SK-N-SH (cell line): ENCODE results near the gene BBS4. TPM values are rescaled to one million over a fixed set of nuclear protein-coding genes. Genes with fewer than 3 reads are reported as not detected.

Experiments
- CTCF ChIA-PET: fragments of 300-600, 350-600 bp; formaldehyde crosslinking; extraction: SDS; loops from one replicate; lab custom pipeline; 2021; lab: Yijun Ruan, JAX
- POLR2A ChIA-PET: fragments of 350-600 bp; sonication (Branson Sonifier 250); formaldehyde crosslinking; extraction: SDS; loops from one replicate; lab custom pipeline; 2020; ENCODE audit warnings: antibody characterized with exemption, inconsistent platforms; lab: Yijun Ruan, JAX
- DNase-seq: peaks from one replicate; pipeline ENCODE4 v3.0.0; 2012
- H2AFZ ChIP-seq: fragments of 200-600 bp; sonication (generic); 2 replicates; pipeline ENCODE4 v1.8.1; 2016; ENCODE audit warnings: antibody characterized with exemption, mild to moderate bottlenecking, low read depth
- H3F3A ChIP-seq: fragments of 200-600 bp; sonication (generic); replicated peaks from 2 replicates; pipeline ENCODE3; 2016; ENCODE audit warnings: antibody characterized with exemption, mild to moderate bottlenecking; ENCODE audit not compliant: insufficient read depth
- H3K27ac ChIP-seq, 2 experiments: fragments of 200-500 bp in 1 of 2; fragments of 200-600 bp in 1 of 2; sonication (Bioruptor generic) in 1 of 2; sonication (generic), shearing (Covaris generic) in 1 of 2; 2 replicates each; pipeline versions ENCODE4 v1.5.1 to v1.6.1; 2014 to 2016; ENCODE audit warnings: low read depth in 2 of 2, inconsistent platforms in 1 of 2, low read length in 1 of 2, mild to moderate bottlenecking in 1 of 2, mixed read lengths in 1 of 2
- H3K27me3 ChIP-seq: fragments of 200-600 bp; sonication (generic), shearing (Covaris generic); 2 replicates; pipeline ENCODE4 v1.6.1; 2016; ENCODE audit warnings: mixed run types; ENCODE audit not compliant: insufficient read depth
- H3K36me3 ChIP-seq, 2 experiments: fragments of 200-500 bp in 1 of 2; fragments of 200-600 bp in 1 of 2; sonication (Bioruptor generic) in 1 of 2; sonication (generic) in 1 of 2; replicated peaks in 1 of 2; 2 replicates each; pipeline versions ENCODE3 to v1.5.1; 2014 to 2016; ENCODE audit warnings: low read length in 1 of 2, mild to moderate bottlenecking in 1 of 2; ENCODE audit not compliant: insufficient read depth in 2 of 2, control insufficient read depth in 1 of 2
- H3K4me1 ChIP-seq, 2 experiments: fragments of 200-500 bp in 1 of 2; fragments of 200-600 bp in 1 of 2; sonication (Bioruptor generic) in 1 of 2; sonication (generic), shearing (Covaris generic) in 1 of 2; 2 replicates each; pipeline versions ENCODE4 v1.5.1 to v1.6.1; 2014 to 2016; ENCODE audit warnings: low read depth in 1 of 2, low read length in 1 of 2, mixed run types in 1 of 2; ENCODE audit not compliant: insufficient read depth in 2 of 2, control insufficient read depth in 1 of 2
- H3K4me2 ChIP-seq: fragments of 200-600 bp; sonication (generic), shearing (Covaris generic); 2 replicates; pipeline ENCODE4 v1.6.1; 2017; ENCODE audit warnings: mixed run types
- H3K4me3 ChIP-seq, 2 experiments: fragments of 200-500 bp in 1 of 2; fragments of 200-600 bp in 1 of 2; sonication (Bioruptor generic) in 1 of 2; sonication (generic), shearing (Covaris generic) in 1 of 2; 2 replicates each; pipeline versions ENCODE4 v1.5.1 to v1.8.1; 2014 to 2016; ENCODE audit warnings: low read depth in 2 of 2, inconsistent platforms in 1 of 2, low read length in 1 of 2, mild to moderate bottlenecking in 1 of 2, mixed read lengths in 1 of 2, moderate library complexity in 1 of 2
- H3K79me2 ChIP-seq: fragments of 200-600 bp; sonication (generic); 2 replicates; pipeline ENCODE4 v1.8.1; 2017; ENCODE audit warnings: mild to moderate bottlenecking; ENCODE audit not compliant: insufficient read depth
- H3K9ac ChIP-seq: fragments of 200-600 bp; sonication (generic); 2 replicates; pipeline ENCODE4 v1.6.1; 2017; ENCODE audit warnings: mixed run types
- H3K9me2 ChIP-seq: fragments of 200-600 bp; sonication (generic); 2 replicates; pipeline ENCODE4 v1.6.1; 2017; ENCODE audit warnings: mixed run types
- H3K9me3 ChIP-seq: fragments of 200-600 bp; sonication (generic); 2 replicates; pipeline ENCODE4 v1.6.1; 2017; ENCODE audit warnings: mixed run types, mild to moderate bottlenecking, moderate library complexity
- H4K20me1 ChIP-seq: fragments of 200-600 bp; sonication (generic); 2 replicates; pipeline ENCODE4 v1.6.1; 2017; ENCODE audit warnings: mild to moderate bottlenecking, mixed run types; ENCODE audit not compliant: insufficient read depth
- EP300 ChIP-seq, 2 experiments: IDR thresholded peaks; 2 replicates each; pipeline versions ENCODE4 v1.4.0 to v1.6.1; 2012; ENCODE audit warnings: borderline replicate concordance in 1 of 2, low read depth in 1 of 2, low read length in 1 of 2
- EZH2phosphoT487 ChIP-seq: fragments of 200-600 bp; sonication (generic); IDR thresholded peaks from 2 replicates; pipeline ENCODE4 v1.6.1; 2017; ENCODE audit warnings: low read depth, mixed run types, mild to moderate bottlenecking, antibody characterized with exemption, moderate library complexity, borderline replicate concordance
- FOSL2 ChIP-seq: IDR thresholded peaks from 2 replicates; pipeline ENCODE4 v1.4.0; 2012; ENCODE audit warnings: low read depth, mild to moderate bottlenecking, moderate library complexity, borderline replicate concordance
- FOXM1 ChIP-seq: IDR thresholded peaks from 2 replicates; pipeline ENCODE4 v1.4.0; 2012; ENCODE audit warnings: low read depth, mild to moderate bottlenecking
- GATA2 ChIP-seq: sonication (generic); formaldehyde crosslinking; IDR thresholded peaks from 2 replicates; pipeline ENCODE4 v1.5.0; 2020; ENCODE audit warnings: mild to moderate bottlenecking, missing genetic modification reagents
- POLR2AphosphoS5 ChIP-seq: IDR thresholded peaks from 2 replicates; pipeline ENCODE4 v1.6.1; 2012; ENCODE audit warnings: low read depth, low read length
- RAD21 ChIP-seq: IDR thresholded peaks from 2 replicates; pipeline ENCODE4 v1.6.1; 2012; ENCODE audit warnings: mild to moderate bottlenecking, low read length
- RCOR1 ChIP-seq: fragments of 150-350 bp; IDR thresholded peaks from 2 replicates; pipeline ENCODE4 v1.6.1; 2017; ENCODE audit warnings: antibody characterized with exemption, low read length
- REST ChIP-seq: IDR thresholded peaks from 2 replicates; pipeline ENCODE4 v1.6.1; 2012; ENCODE audit warnings: mild to moderate bottlenecking, low read depth, low read length, moderate library complexity
- RFX5 ChIP-seq: IDR thresholded peaks from 2 replicates; pipeline ENCODE4 v1.6.1; 2012; ENCODE audit warnings: mild to moderate bottlenecking, improper control_type of control experiment, low read length
- RXRA ChIP-seq: IDR thresholded peaks from 2 replicates; pipeline ENCODE4 v1.4.0; 2012; ENCODE audit warnings: low read depth, mild to moderate bottlenecking, borderline replicate concordance
- SIN3A ChIP-seq: IDR thresholded peaks from 2 replicates; pipeline ENCODE4 v1.6.1; 2012; ENCODE audit warnings: low read depth, mild to moderate bottlenecking, low read length, moderate library complexity, borderline replicate concordance
- SMC3 ChIP-seq: IDR thresholded peaks from 2 replicates; pipeline ENCODE4 v1.6.1; 2012; ENCODE audit warnings: low read depth, low read length, improper control_type of control experiment
- TAF1 ChIP-seq: IDR thresholded peaks from 2 replicates; pipeline ENCODE4 v1.6.1; 2012; ENCODE audit warnings: low read depth, mild to moderate bottlenecking, low read length, moderate library complexity, borderline replicate concordance
- TCF12 ChIP-seq: IDR thresholded peaks from 2 replicates; pipeline ENCODE4 v1.4.0; 2012
- TEAD4 ChIP-seq: IDR thresholded peaks from 2 replicates; pipeline ENCODE4 v1.4.0; 2012; ENCODE audit warnings: mild to moderate bottlenecking, borderline replicate concordance; ENCODE audit not compliant: insufficient read depth
- USF1 ChIP-seq: IDR thresholded peaks from 2 replicates; pipeline ENCODE4 v1.4.0; 2012; ENCODE audit warnings: low read depth, borderline replicate concordance
- USF2 ChIP-seq: fragments of 150-350 bp; IDR thresholded peaks from 2 replicates; pipeline ENCODE4 v1.6.1; 2017; ENCODE audit warnings: antibody characterized with exemption, low read length, low read depth, borderline replicate concordance
- WGBS: methylation state at CpG from one replicate; pipeline ENCODE4 v1.1.6; 2017; ENCODE audit warnings: low lambda C conversion rate; 5-methylcytosine and 5-hydroxymethylcytosine counted together
- polyA plus RNA-seq, 3 experiments: library from polyadenylated mRNA; depleted of rRNA; stranded (reverse); fragments of >200 nt; gene quantifications; 2 replicates each; pipeline ENCODE4 v1.2.3, GENCODE V29; 2012

The BBS4 gene
- polyA plus RNA-seq, 1 of the 3 experiments (the other 2 are of a cell fraction), result 18.5 TPM

GRCh38 chr15:72766025-72766424 is 80.0 kb downstream of the BBS4 start:
- peaks cover 48% of the 10 kb centered on the region for H3K79me2 ChIP-seq
- POLR2A ChIA-PET, result interaction anchor here (0.8 kb wide), 1 partner anchor 10 kb away, joined by 3 read pairs; no protein-coding TSS in a partner anchor
- DNase-seq, result no peak

More at GRCh38 chr15:72766025-72766424, 80.0 kb downstream of the BBS4 start:
- no peaks in the 10 kb centered on the region for H3K27me3 ChIP-seq
- peaks cover 21% of the 10 kb centered on the region for H3K9me3 ChIP-seq
- H3K4me3 ChIP-seq, result no peak overlapping the region
- H3K27ac ChIP-seq, result no peak overlapping the region
- H3K4me1 ChIP-seq, result no peaks in the 10 kb centered on the region
- H3F3A ChIP-seq, result no peaks in the 10 kb centered on the region
- TF ChIP-seq TEAD4, result no peak
- TF ChIP-seq SMC3, result no peak
- TF ChIP-seq REST, result no peak
- no peak for TF ChIP-seq EP300 (IDR thresholded peaks at IDR 0.05; ENCODE audit: borderline replicate concordance in 1 of 2, low read depth in 1 of 2, low read length in 1 of 2)
- no peak for TF ChIP-seq EZH2phosphoT487
- TF ChIP-seq USF2, result no peak
- no peak for TF ChIP-seq GATA2 (CRISPR knock-in tag)
- no peak for TF ChIP-seq POLR2AphosphoS5
- no peak for TF ChIP-seq SIN3A
- TF ChIP-seq RXRA, result no peak
- TF ChIP-seq FOSL2, result no peak
- TF ChIP-seq TAF1, result no peak
- TF ChIP-seq TCF12, result no peak
- no peak for TF ChIP-seq FOXM1
- no peak for TF ChIP-seq RAD21
- TF ChIP-seq RCOR1, result no peak
- TF ChIP-seq USF1, result no peak
- no peak for TF ChIP-seq RFX5
- CTCF ChIA-PET, result interaction anchor here (1.0 kb wide), 2 partner anchors 14 to 44 kb away, joined by 3 to 4 read pairs; no protein-coding TSS in a partner anchor
- no peaks in the 10 kb centered on the region for H4K20me1 ChIP-seq
- no peak overlapping the region for H3K4me2 ChIP-seq
- H3K9ac ChIP-seq, result no peak overlapping the region
- no peak overlapping the region for H2AFZ ChIP-seq
- H3K9me2 ChIP-seq, result no peaks in the 10 kb centered on the region
- peaks cover 32 to 76% of the 10 kb centered on the region in 2 experiments for H3K36me3 ChIP-seq
- 91% methylated on average over 2 of the region's 2 CpGs for WGBS
